Endothelial cell of umbilical vein (primary cell): ENCODE measurements around the gene TTC13. TPM values are rescaled to one million over a fixed set of nuclear protein-coding genes. Genes with fewer than 3 reads are reported as not detected.

Source experiments
- BruUV-seq: library from RNA; stranded (reverse); fragments of 400-500 nt; replicated peaks from 2 replicates; lab custom pipeline; 2021; lab: Mats Ljungman, UMichigan
- CTCF ChIA-PET: fragments of 300-600, 350-600 bp; sonication (Branson Sonifier 250); formaldehyde crosslinking; loops from one replicate; lab custom pipeline; 2021; ENCODE audit warnings: antibody characterized with exemption, inconsistent platforms; lab: Charles Lee
- POLR2A ChIA-PET: fragments of 300-600, 350-600 bp; sonication (Branson Sonifier 250); formaldehyde crosslinking; loops from one replicate; lab custom pipeline; 2021; ENCODE audit warnings: antibody characterized with exemption, inconsistent platforms; lab: Charles Lee
- DNase-seq: peaks from one replicate; pipeline ENCODE4 v3.0.0-alpha.2; 2011; ENCODE audit warnings: low read depth, low spot score
- FAIRE-seq: peaks from 2 replicates; lab custom pipeline; 2011; peaks lifted over from hg19 to GRCh38; lab: Jason Lieb, UNC
- H2AFZ ChIP-seq: 2 replicates; pipeline ENCODE4 v1.6.0; 2012; ENCODE audit warnings: low read depth, low read length, control low read depth, inconsistent platforms
- H3K27ac ChIP-seq: 2 replicates; pipeline ENCODE4 v1.5.1; 2011; ENCODE audit warnings: low read depth, mild to moderate bottlenecking, control low read depth, low read length, moderate library complexity; ENCODE audit not compliant: insufficient read depth
- H3K27me3 ChIP-seq, 2 experiments: 2 replicates each; pipeline versions ENCODE4 v1.6.0 to v1.6.1; 2011; ENCODE audit warnings: low read length in 2 of 2, mixed read lengths in 1 of 2; ENCODE audit not compliant: control insufficient read depth in 2 of 2, insufficient read depth in 2 of 2
- H3K36me3 ChIP-seq, 2 experiments: 2 replicates in 1 of 2; 3 replicates in 1 of 2; pipeline ENCODE4 v1.5.1; 2011; ENCODE audit warnings: low read length in 2 of 2, mild to moderate bottlenecking in 1 of 2, moderate library complexity in 1 of 2; ENCODE audit not compliant: control insufficient read depth in 2 of 2, insufficient read depth in 2 of 2; ENCODE audit errors: extremely low read depth in 1 of 2
- H3K4me1 ChIP-seq: 3 replicates; pipeline ENCODE4 v1.5.1; 2011; ENCODE audit warnings: mild to moderate bottlenecking, low read length; ENCODE audit not compliant: control insufficient read depth, insufficient read depth; ENCODE audit errors: extremely low read depth
- H3K4me2 ChIP-seq: 2 replicates; pipeline ENCODE4 v1.6.1; 2011; ENCODE audit warnings: low read length, control low read depth, mixed read lengths; ENCODE audit not compliant: insufficient read depth
- H3K4me3 ChIP-seq, 3 experiments: fragments of 200-600 bp in 1 of 3; sonication (generic), shearing (Covaris generic) in 1 of 3; replicated peaks in 1 of 3; 2 replicates each; pipeline ENCODE4 v1.5.1; 2011 to 2016; ENCODE audit warnings: control low read depth in 3 of 3, low read length in 3 of 3, mild to moderate bottlenecking in 2 of 3, inconsistent platforms in 1 of 3, low read depth in 1 of 3, moderate library complexity in 1 of 3; ENCODE audit not compliant: insufficient read depth in 1 of 3
- H3K79me2 ChIP-seq: 2 replicates; pipeline ENCODE4 v1.6.0; 2012; ENCODE audit warnings: low read length, inconsistent platforms; ENCODE audit not compliant: control insufficient read depth, insufficient read depth
- H3K9ac ChIP-seq: replicated peaks from 2 replicates; pipeline ENCODE3; 2011; ENCODE audit warnings: low read length, control low read depth; ENCODE audit not compliant: insufficient read depth; ENCODE audit errors: extremely low read depth
- H3K9me1 ChIP-seq: replicated peaks from 3 replicates; pipeline ENCODE4 v1.6.0; 2011; ENCODE audit warnings: mild to moderate bottlenecking, low read length; ENCODE audit not compliant: control insufficient read depth, insufficient read depth; ENCODE audit errors: extremely low read depth
- H3K9me3 ChIP-seq: replicated peaks from 2 replicates; pipeline ENCODE4 v1.5.1; 2012; ENCODE audit warnings: low read length, inconsistent platforms; ENCODE audit not compliant: control insufficient read depth, insufficient read depth
- H4K20me1 ChIP-seq: replicated peaks from 2 replicates; pipeline ENCODE3; 2011; ENCODE audit warnings: mild to moderate bottlenecking, low read length; ENCODE audit not compliant: control insufficient read depth, insufficient read depth; ENCODE audit errors: extremely low read depth
- CTCF ChIP-seq, 2 donors: IDR thresholded peaks; 1 replicate in 1 of 2; 2 replicates in 1 of 2; pipeline ENCODE4 v1.5.1; 2011; ENCODE audit warnings: low read length in 2 of 2, mild to moderate bottlenecking in 2 of 2, moderate library complexity in 2 of 2, control low read depth in 1 of 2, inconsistent platforms in 1 of 2, low read depth in 1 of 2; ENCODE audit not compliant: insufficient read depth in 1 of 2; ENCODE audit errors: extremely low read depth in 1 of 2
- EZH2 ChIP-seq: IDR thresholded peaks from 2 replicates; pipeline ENCODE4 v1.6.1; 2012; ENCODE audit warnings: borderline replicate concordance, low read depth, mild to moderate bottlenecking, moderate library complexity, low read length, inconsistent platforms; ENCODE audit not compliant: severe bottlenecking
- FOS ChIP-seq: IDR thresholded peaks from 2 replicates; pipeline ENCODE4 v1.6.1; 2011; ENCODE audit warnings: mild to moderate bottlenecking, low read length, moderate library complexity, borderline replicate concordance; ENCODE audit not compliant: insufficient read depth
- GATA2 ChIP-seq: IDR thresholded peaks from 2 replicates; pipeline ENCODE4 v1.7.0; 2011; ENCODE audit warnings: low read depth, mild to moderate bottlenecking, moderate library complexity, mixed read lengths, low read length; ENCODE audit not compliant: insufficient read length, insufficient read depth
- JUN ChIP-seq: IDR thresholded peaks from 2 replicates; pipeline ENCODE4 v1.6.1; 2011; ENCODE audit warnings: borderline replicate concordance, low read depth; ENCODE audit not compliant: insufficient read length, insufficient read depth
- MAX ChIP-seq: IDR thresholded peaks from 2 replicates; pipeline ENCODE4 v1.6.1; 2011; ENCODE audit not compliant: insufficient read depth, insufficient read length
- MYC ChIP-seq: IDR thresholded peaks from one replicate; pipeline ENCODE4 v1.6.1; 2011; ENCODE audit warnings: mild to moderate bottlenecking, low read depth, low read length
- POLR2A ChIP-seq: IDR thresholded peaks from 2 replicates; pipeline ENCODE4 v1.6.1; 2012; ENCODE audit warnings: low read depth, mild to moderate bottlenecking, control low read depth, low read length
- POLR2AphosphoS5 ChIP-seq: IDR thresholded peaks from 2 replicates; pipeline ENCODE4 v1.6.1; 2012; ENCODE audit warnings: low read depth, mild to moderate bottlenecking, control low read depth, low read length, moderate library complexity; ENCODE audit not compliant: insufficient read depth
- dilution Hi-C: fragments of 300-500 bp; cut with MboI; formaldehyde crosslinking; loops from one replicate; pipeline ENCODE4 v1.15.0; 2019; ENCODE audit warnings: low sequenced_read_pairs; ENCODE audit not compliant: extremely low pct_ligation_motif_present
- intact Hi-C: fragments of 100-400 bp; cut with micrococcal nuclease; formaldehyde crosslinking; loops from one replicate; pipeline ENCODE4 v1.10.0; 2022
- polyA plus RNA-seq, 4 experiments: library from polyadenylated mRNA; depleted of rRNA in 3 of 4; stranded (reverse) in 3 of 4; unstranded in 1 of 4; fragments of >200 nt; gene quantifications; 2 replicates each; pipeline versions ENCODE4 v1.2.1 to v1.2.3, GENCODE V29; 2011 to 2012; ENCODE audit warnings: missing spikeins in 1 of 4
- total RNA-seq: library from RNA; stranded (reverse); gene quantifications from 2 replicates; pipeline ENCODE4 v1.2.3, GENCODE V29; 2021

TTC13 gene
- total and polyA plus RNA-seq, 2 donors (not counting 3 experiments of a cell fraction or from before 2014, with no cell fraction given), result 8.8 to 23.9 TPM

- intact Hi-C loops, result no loop called here
- DNase-seq, result no peak
- no peak for FAIRE-seq
- Histone ChIP-seq H3K9me3 (no peaks in the 10 kb centered on the region), H3K4me3 (no peak overlapping the region), H3K36me3 (no peaks in the 10 kb centered on the region), H3K9me1 (no peaks in the 10 kb centered on the region), H3K4me2 (no peak overlapping the region), H3K27ac (no peak overlapping the region), H3K9ac (no peak overlapping the region), H3K79me2 (no peaks in the 10 kb centered on the region), H2AFZ (no peak overlapping the region), H3K27me3 (no peaks in the 10 kb centered on the region), H3K4me1 (peaks cover 5% of the 10 kb centered on the region), H4K20me1 (no peaks in the 10 kb centered on the region)
- ChIA-PET POLR2A (no interaction called here), CTCF (no interaction called here)
- dilution Hi-C loops, result no loop called here
- BruUV-seq, result no TSS peak
- no peak for TF ChIP-seq CTCF (IDR thresholded peaks at IDR 0.05; ENCODE audit: extremely low read depth in 1 of 2, insufficient read depth in 1 of 2, low read depth in 1 of 2, low read length in 2 of 2)
- no peak for TF ChIP-seq JUN
- no peak for TF ChIP-seq EZH2
- TF ChIP-seq FOS, result no peak
- TF ChIP-seq MYC, result no peak
- TF ChIP-seq GATA2, result no peak
- no peak for TF ChIP-seq MAX
- no peak for TF ChIP-seq POLR2AphosphoS5
- TF ChIP-seq POLR2A, result no peak
These were observed 117.9 kb downstream of the TTC13 start for GRCh38 chr1:230860617-230861384.
